ENCODE data around the gene DOCK4. TPM values are rescaled to one million over a fixed set of nuclear protein-coding genes. Genes with fewer than 3 reads are reported as not detected.

The DOCK4 gene
- polyA plus RNA-seq, 1 donor (not counting 4 experiments of a cell fraction or from before 2014, with no cell fraction given): 13.9 TPM

- DNase-seq (ENCODE audit: low read depth, low spot score): no peak
- H3K4me3 ChIP-seq (ENCODE audit: control insufficient read depth in 2 of 3, extremely low read depth in 1 of 3, insufficient read depth in 2 of 3, low read depth in 1 of 3, low read length in 3 of 3): no peak overlapping the region
- dilution Hi-C loops (cut with MboI; ENCODE audit: extremely low pct_ligation_motif_present, low sequenced_read_pairs): loop anchor here (25.0 kb wide), 1 partner anchor 91 kb away; no protein-coding TSS in a partner anchor
- no peak for FAIRE-seq
- no peak overlapping the region for H3K9ac ChIP-seq (ENCODE audit: control insufficient read depth, extremely low read depth, insufficient read depth, low read length)
- H3K27ac ChIP-seq (ENCODE audit: control insufficient read depth, insufficient read depth, low read length): no peak overlapping the region
- H3K4me2 ChIP-seq (ENCODE audit: control insufficient read depth, extremely low read depth, insufficient read depth, low read depth, low read length): no peak overlapping the region
- no peak overlapping the region for H2AFZ ChIP-seq (ENCODE audit: control insufficient read depth, low read length)
- TF ChIP-seq EZH2 (IDR thresholded peaks at IDR 0.05; ENCODE audit: low read length): no peak
- TF ChIP-seq, protein P1, sequence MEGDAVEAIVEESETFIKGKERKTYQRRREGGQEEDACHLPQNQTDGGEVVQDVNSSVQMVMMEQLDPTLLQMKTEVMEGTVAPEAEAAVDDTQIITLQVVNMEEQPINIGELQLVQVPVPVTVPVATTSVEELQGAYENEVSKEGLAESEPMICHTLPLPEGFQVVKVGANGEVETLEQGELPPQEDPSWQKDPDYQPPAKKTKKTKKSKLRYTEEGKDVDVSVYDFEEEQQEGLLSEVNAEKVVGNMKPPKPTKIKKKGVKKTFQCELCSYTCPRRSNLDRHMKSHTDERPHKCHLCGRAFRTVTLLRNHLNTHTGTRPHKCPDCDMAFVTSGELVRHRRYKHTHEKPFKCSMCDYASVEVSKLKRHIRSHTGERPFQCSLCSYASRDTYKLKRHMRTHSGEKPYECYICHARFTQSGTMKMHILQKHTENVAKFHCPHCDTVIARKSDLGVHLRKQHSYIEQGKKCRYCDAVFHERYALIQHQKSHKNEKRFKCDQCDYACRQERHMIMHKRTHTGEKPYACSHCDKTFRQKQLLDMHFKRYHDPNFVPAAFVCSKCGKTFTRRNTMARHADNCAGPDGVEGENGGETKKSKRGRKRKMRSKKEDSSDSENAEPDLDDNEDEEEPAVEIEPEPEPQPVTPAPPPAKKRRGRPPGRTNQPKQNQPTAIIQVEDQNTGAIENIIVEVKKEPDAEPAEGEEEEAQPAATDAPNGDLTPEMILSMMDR (optimal IDR thresholded peaks at IDR 0.05 in 1 of 3, IDR thresholded peaks at IDR 0.05 in 1 of 3, conservative IDR thresholded peaks at IDR 0.05 in 1 of 3; ENCODE audit: extremely low read depth in 1 of 3, insufficient read depth in 2 of 3, low read length in 3 of 3): peak in 2 of 3 experiments; percentile 3 to 49
- H3K36me3 ChIP-seq (ENCODE audit: control insufficient read depth in 2 of 2, extremely low read depth in 1 of 2, insufficient read depth in 2 of 2, low read length in 2 of 2): peaks cover 3 to 9% of the 10 kb centered on the region in 2 experiments
- H3K27me3 ChIP-seq (ENCODE audit: control insufficient read depth, extremely low read depth, insufficient read depth, low read length): no peaks in the 10 kb centered on the region
- no peaks in the 10 kb centered on the region for H3K9me1 ChIP-seq (ENCODE audit: control insufficient read depth, extremely low read depth, insufficient read depth, low read length)
- no peaks in the 10 kb centered on the region for H3K9me3 ChIP-seq (ENCODE audit: control insufficient read depth, low read depth, low read length)
- no peaks in the 10 kb centered on the region for H3K79me2 ChIP-seq (ENCODE audit: control insufficient read depth, insufficient read depth, low read length)
- H3K4me1 ChIP-seq (ENCODE audit: control insufficient read depth, extremely low read depth, insufficient read depth, low read length): no peaks in the 10 kb centered on the region
- no peaks in the 10 kb centered on the region for H4K20me1 ChIP-seq (ENCODE audit: control insufficient read depth, extremely low read depth, insufficient read depth, low read length)
These were observed 352.8 kb downstream of the DOCK4 start for GRCh38 chr7:111853201-111853990.

DNA sequence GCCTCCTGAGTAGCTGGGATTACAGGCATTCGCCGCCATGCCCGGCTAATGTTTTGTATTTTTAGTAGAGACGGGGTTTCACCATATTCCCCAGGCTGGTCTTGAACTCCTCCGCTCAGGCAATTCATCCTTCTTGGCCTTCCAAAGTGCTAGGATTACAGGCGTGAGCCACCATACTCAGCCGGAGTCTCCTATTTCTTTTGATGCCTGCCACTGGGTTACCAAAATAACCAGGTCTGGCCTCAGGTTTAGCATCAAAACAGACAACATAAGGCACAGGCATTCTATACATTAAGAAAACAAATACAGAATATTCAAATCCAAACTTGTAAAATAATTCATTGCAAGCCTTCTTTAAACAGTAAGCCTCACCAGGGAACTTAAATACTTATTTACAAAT is 354.1 kb downstream of the DOCK4 start:
- Histone ChIP-seq H3K79me2 (ENCODE audit: control insufficient read depth, insufficient read depth, low read length) (no peaks in the 10 kb centered on the region), H3K4me1 (ENCODE audit: control insufficient read depth, extremely low read depth, insufficient read depth, low read length) (no peaks in the 10 kb centered on the region), H2AFZ (ENCODE audit: control insufficient read depth, low read length) (no peak overlapping the region), H3K27ac (ENCODE audit: control insufficient read depth, insufficient read depth, low read length) (no peak overlapping the region), H4K20me1 (ENCODE audit: control insufficient read depth, extremely low read depth, insufficient read depth, low read length) (no peaks in the 10 kb centered on the region), H3K27me3 (ENCODE audit: control insufficient read depth, extremely low read depth, insufficient read depth, low read length) (no peaks in the 10 kb centered on the region), H3K9ac (ENCODE audit: control insufficient read depth, extremely low read depth, insufficient read depth, low read length) (no peak overlapping the region), H3K9me3 (ENCODE audit: control insufficient read depth, low read depth, low read length) (no peaks in the 10 kb centered on the region), H3K4me3 (ENCODE audit: control insufficient read depth in 2 of 3, extremely low read depth in 1 of 3, insufficient read depth in 2 of 3, low read depth in 1 of 3, low read length in 3 of 3) (no peak overlapping the region), H3K4me2 (ENCODE audit: control insufficient read depth, extremely low read depth, insufficient read depth, low read depth, low read length) (no peak overlapping the region), H3K36me3 (ENCODE audit: control insufficient read depth in 2 of 2, extremely low read depth in 1 of 2, insufficient read depth in 2 of 2, low read length in 2 of 2) (peaks cover 2 to 9% of the 10 kb centered on the region in 2 experiments), H3K9me1 (ENCODE audit: control insufficient read depth, extremely low read depth, insufficient read depth, low read length) (no peaks in the 10 kb centered on the region)
- dilution Hi-C loops (cut with MboI; ENCODE audit: extremely low pct_ligation_motif_present, low sequenced_read_pairs): loop anchor here (25.0 kb wide), 1 partner anchor 90 kb away; no protein-coding TSS in a partner anchor
- no peak for FAIRE-seq
- TF ChIP-seq, protein P1 (optimal IDR thresholded peaks at IDR 0.05 in 1 of 3, IDR thresholded peaks at IDR 0.05 in 1 of 3, conservative IDR thresholded peaks at IDR 0.05 in 1 of 3; ENCODE audit: extremely low read depth in 1 of 3, insufficient read depth in 2 of 3, low read length in 3 of 3): no peak
- TF ChIP-seq EZH2 (IDR thresholded peaks at IDR 0.05; ENCODE audit: low read length): no peak
- no peak for DNase-seq (ENCODE audit: low read depth, low spot score)
